Mucosa of descending colon (tissue), 3 donors: ENCODE measurements around the gene GAS7. TPM values are rescaled to one million over a fixed set of nuclear protein-coding genes. Genes with fewer than 3 reads are reported as not detected.

Source experiments
- ATAC-seq: fragments of 200-7000 bp; cut with Tn5 transposase; one replicate; pipeline ENCODE4 v1.9.1; 2020; ENCODE audit warnings: mild to moderate bottlenecking, moderate library complexity
- DNase-seq, 3 donors: peaks; one replicate each; pipeline ENCODE4 v3.0.0-alpha.2; 2020
- H3K36me3 ChIP-seq: fragments of 200-600 bp; one replicate; pipeline ENCODE4 v1.8.0; 2021; ENCODE audit warnings: low read depth, mild to moderate bottlenecking
- H3K4me1 ChIP-seq: fragments of 200-600 bp; one replicate; pipeline ENCODE4 v1.8.0; 2021; ENCODE audit warnings: low read depth, mild to moderate bottlenecking
- H3K4me3 ChIP-seq: fragments of 200-600 bp; one replicate; pipeline ENCODE4 v1.8.0; 2021; ENCODE audit warnings: mild to moderate bottlenecking
- H3K9me3 ChIP-seq: fragments of 200-600 bp; one replicate; pipeline ENCODE4 v1.8.0; 2021; ENCODE audit warnings: mild to moderate bottlenecking
- intact Hi-C, 2 donors: fragments of 100-400 bp; cut with DNase I in 1 of 2; cut with micrococcal nuclease in 1 of 2; formaldehyde crosslinking; loops; one replicate each; pipeline versions ENCODE4 v1.11.0 to v1.11.1; 2022; cut with DNase I, micrococcal nuclease
- total RNA-seq, 3 donors: library from RNA; stranded (reverse); fragmentation: NEBNext Ultra II Directional in 2 of 3; extraction: Animal tissue kit (Norgen Biotek cat#: 25700) in 2 of 3; gene quantifications; one replicate each; pipeline versions ENCODE4 v1.2.1 to v1.2.4, GENCODE V29; 2021 to 2023
- TF ChIP-seq, protein P1 (sequence below): fragments of 200-600 bp; IDR thresholded peaks from one replicate; pipeline ENCODE4 v1.8.0; 2022; ENCODE audit warnings: antibody characterized with exemption, mild to moderate bottlenecking
- donor health status: DM: no; HTN: no; CAD: no; lungs with moderate emphysema.
- donor health status: DM: no; HTN: no; CAD: no.
- donor health status: DM: no; HTN: yes; CAD: no.

GAS7 gene
- total RNA-seq, 3 donors from 2014 or later = 6.4 to 54.4 (median 21.6) TPM

DNA sequence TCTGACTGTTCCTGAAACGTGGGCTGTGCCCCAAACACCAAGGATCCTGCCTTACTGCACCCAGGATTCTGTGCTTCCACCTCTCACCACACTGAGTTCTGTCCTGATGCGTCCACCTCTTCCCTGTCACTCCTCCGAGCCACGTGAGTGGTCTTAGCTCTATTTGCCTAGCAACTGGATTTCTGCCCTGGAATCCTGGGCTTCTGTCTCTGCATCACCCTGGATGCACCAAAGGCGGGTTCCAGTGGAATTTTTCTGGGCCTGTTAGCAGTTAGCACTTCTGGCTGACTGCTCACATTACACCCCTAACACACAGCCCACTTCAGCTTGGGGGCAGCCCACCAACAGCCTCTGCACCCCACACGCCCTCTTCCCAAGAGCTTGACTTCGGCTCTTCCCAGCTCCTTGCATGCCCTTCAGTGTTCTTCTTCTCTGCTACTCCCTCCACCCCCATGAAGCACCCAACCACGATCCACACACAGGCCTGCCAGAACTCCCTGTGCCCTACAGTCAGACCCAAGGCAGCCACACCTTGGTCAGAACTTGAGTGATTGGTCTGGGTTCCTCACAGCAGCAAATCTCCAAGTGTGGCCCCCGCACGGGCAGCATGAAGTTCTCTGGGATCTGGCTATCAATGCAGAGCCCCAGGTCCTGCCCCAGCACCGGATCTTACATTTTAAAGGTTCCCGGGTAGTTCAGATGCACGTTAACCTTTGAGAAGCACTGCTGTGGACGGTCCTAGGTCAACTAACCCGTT is 163.5 kb downstream of the GAS7 start:
- DNase-seq (no peak), ATAC-seq (no peak)
- intact Hi-C loops = no loop called here
- H3K36me3 ChIP-seq = no peaks in the 10 kb centered on the region
- H3K4me1 ChIP-seq = no peaks in the 10 kb centered on the region
- TF ChIP-seq, protein P1, sequence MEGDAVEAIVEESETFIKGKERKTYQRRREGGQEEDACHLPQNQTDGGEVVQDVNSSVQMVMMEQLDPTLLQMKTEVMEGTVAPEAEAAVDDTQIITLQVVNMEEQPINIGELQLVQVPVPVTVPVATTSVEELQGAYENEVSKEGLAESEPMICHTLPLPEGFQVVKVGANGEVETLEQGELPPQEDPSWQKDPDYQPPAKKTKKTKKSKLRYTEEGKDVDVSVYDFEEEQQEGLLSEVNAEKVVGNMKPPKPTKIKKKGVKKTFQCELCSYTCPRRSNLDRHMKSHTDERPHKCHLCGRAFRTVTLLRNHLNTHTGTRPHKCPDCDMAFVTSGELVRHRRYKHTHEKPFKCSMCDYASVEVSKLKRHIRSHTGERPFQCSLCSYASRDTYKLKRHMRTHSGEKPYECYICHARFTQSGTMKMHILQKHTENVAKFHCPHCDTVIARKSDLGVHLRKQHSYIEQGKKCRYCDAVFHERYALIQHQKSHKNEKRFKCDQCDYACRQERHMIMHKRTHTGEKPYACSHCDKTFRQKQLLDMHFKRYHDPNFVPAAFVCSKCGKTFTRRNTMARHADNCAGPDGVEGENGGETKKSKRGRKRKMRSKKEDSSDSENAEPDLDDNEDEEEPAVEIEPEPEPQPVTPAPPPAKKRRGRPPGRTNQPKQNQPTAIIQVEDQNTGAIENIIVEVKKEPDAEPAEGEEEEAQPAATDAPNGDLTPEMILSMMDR = no peak
- no peaks in the 10 kb centered on the region for H3K9me3 ChIP-seq
- H3K4me3 ChIP-seq = no peak overlapping the region

DNA sequence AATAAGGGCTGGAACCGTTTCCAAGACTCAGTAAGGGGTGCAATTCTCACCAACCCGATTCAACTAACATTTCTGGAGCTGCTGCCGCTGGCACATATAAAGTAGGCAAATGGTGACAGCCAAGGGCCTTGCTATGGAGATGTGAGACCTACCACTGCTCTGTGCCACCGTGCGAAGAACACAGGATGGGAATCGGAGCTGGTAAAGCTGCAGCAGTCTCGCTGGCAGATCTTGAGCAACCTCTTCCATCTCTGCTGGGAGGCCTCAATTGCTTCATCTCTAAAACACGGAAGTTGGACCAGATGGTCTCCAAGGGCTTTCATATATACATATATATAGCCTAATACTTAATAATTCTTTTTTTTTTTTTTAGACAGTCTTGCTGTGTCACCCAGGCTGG is 164.4 kb downstream of the GAS7 start:
- no peak overlapping the region for H3K4me3 ChIP-seq
- TF ChIP-seq, protein P1 = no peak
- peak; percentile 37 for ATAC-seq
- intact Hi-C loops = no loop called here
- no peak for DNase-seq
- H3K4me1 ChIP-seq = no peaks in the 10 kb centered on the region
- H3K36me3 ChIP-seq = no peaks in the 10 kb centered on the region
- H3K9me3 ChIP-seq = no peaks in the 10 kb centered on the region

DNA sequence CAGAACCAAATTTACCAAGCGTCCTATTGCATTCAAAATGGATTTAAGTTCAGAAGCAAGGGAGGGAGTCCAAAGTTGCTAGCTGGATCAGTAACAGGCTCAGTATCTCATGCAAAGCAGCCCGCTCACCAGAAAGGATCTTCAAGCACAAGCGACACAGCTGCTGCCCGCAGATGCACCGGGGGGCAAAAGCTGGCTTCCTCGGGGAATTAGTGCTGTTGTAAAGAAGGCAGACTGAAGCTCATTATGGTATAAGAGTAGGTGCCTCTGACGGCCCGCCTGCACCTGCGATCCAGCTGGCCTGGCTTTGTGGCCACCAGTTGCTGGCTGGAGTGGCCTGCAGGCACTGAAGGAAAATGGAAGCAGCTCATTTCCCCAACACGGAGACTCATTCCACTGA is 165.0 kb downstream of the GAS7 start:
- DNase-seq (no peak), ATAC-seq (no peak)
- intact Hi-C loops = no loop called here
- TF ChIP-seq, protein P1 = no peak
- no peaks in the 10 kb centered on the region for H3K9me3 ChIP-seq
- H3K4me3 ChIP-seq = no peak overlapping the region
- H3K36me3 ChIP-seq = no peaks in the 10 kb centered on the region
- no peaks in the 10 kb centered on the region for H3K4me1 ChIP-seq

DNA sequence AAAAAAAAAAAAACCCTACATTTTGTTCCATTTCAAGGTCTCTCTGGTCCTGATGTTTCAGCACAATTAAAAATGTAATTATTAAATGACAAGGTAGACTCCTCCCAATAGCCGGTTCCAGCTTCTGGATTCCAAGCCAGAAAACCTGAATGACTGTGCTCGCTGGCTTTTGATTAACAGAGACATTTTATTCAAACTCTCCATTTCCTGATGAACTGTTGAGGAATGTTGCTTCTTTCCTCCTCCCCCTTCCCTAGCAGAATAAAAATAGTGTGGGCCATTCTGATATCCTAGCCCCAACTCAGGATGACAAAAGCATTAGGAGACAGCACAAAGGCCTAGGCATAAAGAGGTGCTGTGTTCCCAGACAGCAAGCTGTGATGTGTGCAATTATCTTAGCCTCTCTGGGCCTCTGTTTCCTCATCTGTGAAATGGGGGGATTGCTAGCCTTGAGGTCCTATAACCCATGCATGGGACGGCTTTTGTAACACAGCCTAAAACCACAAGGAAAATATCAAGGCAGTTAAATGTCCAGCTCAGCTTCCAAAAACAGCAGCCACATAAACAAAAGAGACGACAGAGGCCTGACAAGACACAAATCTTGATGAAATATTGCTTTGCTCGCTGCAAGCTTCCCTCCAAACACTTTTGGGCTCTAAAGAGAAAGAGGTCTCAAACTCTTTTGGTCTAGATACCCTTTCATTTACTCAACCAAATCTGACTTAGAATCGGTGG is 166.1 kb downstream of the GAS7 start:
- Histone ChIP-seq H3K9me3 (no peaks in the 10 kb centered on the region), H3K4me1 (no peaks in the 10 kb centered on the region), H3K4me3 (no peak overlapping the region), H3K36me3 (no peaks in the 10 kb centered on the region)
- DNase-seq (no peak), ATAC-seq (no peak)
- TF ChIP-seq, protein P1 = no peak
- intact Hi-C loops = no loop called here

DNA sequence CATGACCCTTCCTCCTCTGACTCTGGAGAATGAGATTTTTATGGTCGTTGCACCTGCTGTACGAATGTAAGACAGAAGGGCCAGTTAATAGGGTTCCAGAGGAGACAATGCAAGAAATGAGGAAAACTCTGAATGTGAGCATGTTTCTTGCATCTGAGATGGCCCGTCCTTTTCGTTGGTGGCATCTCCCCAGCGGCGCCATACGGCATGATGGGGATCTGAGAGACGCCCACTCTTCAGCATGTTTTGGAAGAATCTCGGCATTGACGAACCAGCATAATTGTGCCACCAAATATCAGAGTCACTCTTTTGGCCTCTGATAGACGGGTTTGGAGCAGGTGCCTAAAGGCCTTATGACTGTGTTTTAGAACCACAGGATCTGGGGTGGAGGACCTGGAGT is 166.8 kb downstream of the GAS7 start:
- TF ChIP-seq, protein P1 = no peak
- DNase-seq = no peak
- no peaks in the 10 kb centered on the region for H3K9me3 ChIP-seq
- no peaks in the 10 kb centered on the region for H3K4me1 ChIP-seq
- H3K36me3 ChIP-seq = no peaks in the 10 kb centered on the region
- no peak for ATAC-seq
- no peak overlapping the region for H3K4me3 ChIP-seq
- intact Hi-C loops = no loop called here
